H1 (cell line): Measurements from ENCODE around the gene PLA2G4F. TPM values are rescaled to one million over a fixed set of nuclear protein-coding genes. Genes with fewer than 3 reads are reported as not detected.

Experiments used
- CTCF ChIA-PET: fragments of 300-600 bp; sonication (Branson Sonifier 250); formaldehyde crosslinking; loops from one replicate; lab custom pipeline; 2021; ENCODE audit not compliant: partially characterized antibody; lab: Charles Lee
- POLR2A ChIA-PET: fragments of 300-600 bp; sonication (Branson Sonifier 250); formaldehyde crosslinking; loops from one replicate; lab custom pipeline; 2021; ENCODE audit warnings: inconsistent platforms; ENCODE audit not compliant: partially characterized antibody; lab: Charles Lee
- DNase-seq, 2 experiments: peaks; one replicate each; pipeline versions ENCODE4 v3.0.0 to v3.0.0-alpha.2; 2010 to 2022; ENCODE audit warnings: low spot score in 2 of 2, low read depth in 1 of 2, mixed read lengths in 1 of 2
- FAIRE-seq: peaks from 2 replicates; lab custom pipeline; 2011; peaks lifted over from hg19 to GRCh38; lab: Jason Lieb, UNC
- H2AFZ ChIP-seq: 2 replicates; pipeline ENCODE4 v1.8.1; 2012; ENCODE audit warnings: low read length, inconsistent platforms
- H2AK5ac ChIP-seq: 2 replicates; pipeline ENCODE4 v1.6.1; 2013; ENCODE audit warnings: low read depth, low read length
- H2BK120ac ChIP-seq: replicated peaks from 2 replicates; pipeline ENCODE3; 2013; ENCODE audit warnings: low read depth, low read length, inconsistent platforms
- H2BK12ac ChIP-seq: 2 replicates; pipeline ENCODE4 v1.6.1; 2013; ENCODE audit warnings: low read depth, low read length
- H2BK15ac ChIP-seq: 2 replicates; pipeline ENCODE4 v1.6.1; 2013; ENCODE audit warnings: low read length
- H2BK20ac ChIP-seq: 2 replicates; pipeline ENCODE4 v1.6.1; 2013; ENCODE audit warnings: low read length
- H2BK5ac ChIP-seq: 2 replicates; pipeline ENCODE4 v1.6.1; 2013; ENCODE audit warnings: low read depth, low read length
- H3K14ac ChIP-seq: 2 replicates; pipeline ENCODE4 v1.6.1; 2013; ENCODE audit warnings: inconsistent platforms; ENCODE audit not compliant: insufficient read length
- H3K18ac ChIP-seq: 2 replicates; pipeline ENCODE4 v1.6.1; 2013; ENCODE audit warnings: low read length; ENCODE audit errors: extremely low read depth
- H3K23ac ChIP-seq: 2 replicates; pipeline ENCODE4 v1.6.1; 2013; ENCODE audit warnings: inconsistent platforms; ENCODE audit not compliant: insufficient read length
- H3K23me2 ChIP-seq: 2 replicates; pipeline ENCODE4 v1.6.1; 2013; ENCODE audit warnings: low read depth, low read length
- H3K27ac ChIP-seq: 2 replicates; pipeline ENCODE4 v1.6.1; 2011; ENCODE audit warnings: low read depth, low read length, inconsistent platforms
- H3K27me3 ChIP-seq, 4 experiments: replicated peaks in 1 of 4; 1 replicate in 1 of 4; 2 replicates in 3 of 4; pipeline versions ENCODE4 v1.6.1 to v1.8.1; 2011 to 2013; ENCODE audit warnings: low read length in 3 of 4, mild to moderate bottlenecking in 3 of 4, inconsistent platforms in 2 of 4, mixed read lengths in 2 of 4, moderate library complexity in 1 of 4; ENCODE audit not compliant: control insufficient read depth in 3 of 4, insufficient read depth in 3 of 4; ENCODE audit errors: extremely low read depth in 1 of 4
- H3K36me3 ChIP-seq, 4 experiments: 2 replicates each; pipeline versions ENCODE4 v1.6.1 to v1.8.1; 2011 to 2013; ENCODE audit warnings: mild to moderate bottlenecking in 4 of 4, low read length in 3 of 4, moderate library complexity in 2 of 4, control low read depth in 1 of 4, inconsistent platforms in 1 of 4; ENCODE audit not compliant: insufficient read depth in 4 of 4, control insufficient read depth in 2 of 4
- H3K4ac ChIP-seq: replicated peaks from 2 replicates; pipeline ENCODE3; 2013; ENCODE audit warnings: low read length, low read depth, mixed read lengths, inconsistent platforms; ENCODE audit not compliant: insufficient read length
- H3K4me1 ChIP-seq, 4 experiments: replicated peaks in 1 of 4; 1 replicate in 1 of 4; 2 replicates in 3 of 4; pipeline versions ENCODE4 v1.6.1 to v1.8.1; 2011 to 2013; ENCODE audit warnings: low read length in 3 of 4, inconsistent platforms in 2 of 4, mixed read lengths in 1 of 4; ENCODE audit not compliant: insufficient read depth in 4 of 4, control insufficient read depth in 3 of 4
- H3K4me2 ChIP-seq, 2 experiments: 2 replicates each; pipeline versions ENCODE4 v1.6.1 to v1.8.1; 2011 to 2013; ENCODE audit warnings: low read depth in 2 of 2, low read length in 2 of 2, control low read depth in 1 of 2, inconsistent platforms in 1 of 2, mild to moderate bottlenecking in 1 of 2; ENCODE audit not compliant: insufficient read depth in 1 of 2
- H3K4me3 ChIP-seq, 4 experiments: fragments of 200-600, 300-600 bp in 1 of 4; sonication (generic), shearing (Covaris generic), sonication (Bioruptor Twin) in 1 of 4; 2 replicates each; pipeline versions ENCODE4 v1.5.1 to v1.8.1; 2011 to 2016; ENCODE audit warnings: low read length in 4 of 4, low read depth in 3 of 4, control low read depth in 2 of 4, inconsistent platforms in 2 of 4, mild to moderate bottlenecking in 2 of 4, mixed read lengths in 1 of 4, moderate library complexity in 1 of 4; ENCODE audit not compliant: insufficient read depth in 2 of 4; ENCODE audit errors: extremely low read depth in 1 of 4
- H3K56ac ChIP-seq: replicated peaks from 2 replicates; pipeline ENCODE3; 2013; ENCODE audit warnings: low read depth, mild to moderate bottlenecking, mixed read lengths, low read length, inconsistent platforms; ENCODE audit not compliant: insufficient read length
- H3K79me1 ChIP-seq: 2 replicates; pipeline ENCODE4 v1.6.1; 2013; ENCODE audit warnings: low read depth, low read length, control low read depth
- H3K79me2 ChIP-seq, 2 experiments: 2 replicates each; pipeline versions ENCODE4 v1.6.1 to v1.8.1; 2012 to 2013; ENCODE audit warnings: low read length in 2 of 2, mild to moderate bottlenecking in 2 of 2, inconsistent platforms in 1 of 2; ENCODE audit not compliant: insufficient read depth in 2 of 2, control insufficient read depth in 1 of 2
- H3K9ac ChIP-seq, 4 experiments: replicated peaks in 1 of 4; 1 replicate in 1 of 4; 2 replicates in 3 of 4; pipeline versions ENCODE4 v1.6.1 to v1.8.1; 2011 to 2013; ENCODE audit warnings: low read depth in 3 of 4, low read length in 3 of 4, control low read depth in 2 of 4, mild to moderate bottlenecking in 2 of 4, moderate library complexity in 2 of 4, inconsistent platforms in 1 of 4; ENCODE audit errors: extremely low read depth in 1 of 4
- H3K9me3 ChIP-seq, 2 experiments: 2 replicates each; pipeline versions ENCODE4 v1.6.1 to v1.8.1; 2012 to 2013; ENCODE audit warnings: mild to moderate bottlenecking in 2 of 2, moderate library complexity in 2 of 2, control low read depth in 1 of 2, inconsistent platforms in 1 of 2, low read depth in 1 of 2, low read length in 1 of 2, mixed read lengths in 1 of 2; ENCODE audit not compliant: insufficient read depth in 2 of 2
- H4K20me1 ChIP-seq, 2 experiments: replicated peaks in 1 of 2; 2 replicates each; pipeline versions ENCODE3 to v1.8.1; 2011 to 2013; ENCODE audit warnings: inconsistent platforms in 2 of 2, low read length in 2 of 2, mild to moderate bottlenecking in 1 of 2; ENCODE audit not compliant: insufficient read depth in 2 of 2, control insufficient read depth in 1 of 2
- H4K5ac ChIP-seq: 2 replicates; pipeline ENCODE4 v1.6.1; 2013; ENCODE audit warnings: low read length, low read depth, mixed read lengths, inconsistent platforms; ENCODE audit not compliant: insufficient read length
- H4K8ac ChIP-seq: 2 replicates; pipeline ENCODE4 v1.8.0; 2013; ENCODE audit warnings: mild to moderate bottlenecking, moderate library complexity, low read length, inconsistent platforms; ENCODE audit not compliant: insufficient read depth; ENCODE audit errors: extremely low read depth
- H4K91ac ChIP-seq: replicated peaks from 2 replicates; pipeline ENCODE3; 2013; ENCODE audit warnings: low read length, mixed read lengths, inconsistent platforms; ENCODE audit not compliant: insufficient read length
- E2F6 ChIP-seq: IDR thresholded peaks from 2 replicates; pipeline ENCODE4 v1.6.1; 2012; ENCODE audit warnings: inconsistent platforms
- HDAC2 ChIP-seq, 2 experiments: fragments of 300-600 bp in 1 of 2; sonication (generic) in 1 of 2; IDR thresholded peaks; 2 replicates each; pipeline ENCODE4 v1.6.1; 2011 to 2012; ENCODE audit warnings: low read depth in 2 of 2, low read length in 2 of 2, mild to moderate bottlenecking in 2 of 2, moderate library complexity in 2 of 2, borderline replicate concordance in 1 of 2, inconsistent platforms in 1 of 2
- POU5F1 ChIP-seq: IDR thresholded peaks from 2 replicates; pipeline ENCODE4 v1.6.1; 2011; ENCODE audit warnings: low read depth, mild to moderate bottlenecking, low read length, moderate library complexity
- RBBP5 ChIP-seq: IDR thresholded peaks from 2 replicates; pipeline ENCODE4 v1.7.1; 2012; ENCODE audit warnings: low read depth, mild to moderate bottlenecking, inconsistent platforms, low read length, moderate library complexity, borderline replicate concordance
- SAP30 ChIP-seq: fragments of 300-600 bp; sonication (generic); IDR thresholded peaks from 2 replicates; pipeline ENCODE4 v1.7.1; 2012; ENCODE audit warnings: low read length, moderate library complexity, mild to moderate bottlenecking, inconsistent platforms; ENCODE audit not compliant: insufficient read depth, insufficient replicate concordance
- SIRT6 ChIP-seq: IDR thresholded peaks from one replicate; pipeline ENCODE4 v1.7.1; 2012; ENCODE audit warnings: low read length, inconsistent platforms
- SUZ12 ChIP-seq: fragments of 200-600 bp; sonication (generic); IDR thresholded peaks from 2 replicates; pipeline ENCODE4 v1.6.1; 2012; ENCODE audit warnings: mild to moderate bottlenecking, inconsistent platforms, low read length, moderate library complexity, mixed read lengths
- TAF7 ChIP-seq: optimal IDR thresholded peaks from 2 replicates; pipeline ENCODE3; 2011; ENCODE audit warnings: low read depth, mild to moderate bottlenecking, inconsistent platforms, low read length, moderate library complexity, borderline replicate concordance
- YY1 ChIP-seq: IDR thresholded peaks from 2 replicates; pipeline ENCODE4 v1.6.1; 2011; ENCODE audit warnings: low read depth, mild to moderate bottlenecking, low read length
- WGBS, 2 experiments: shearing (Covaris generic) in 1 of 2; methylation state at CpG; one replicate each; pipeline versions ENCODE4 v1.1.6 to v1.1.7; 2013 to 2015; ENCODE audit warnings: low lambda C conversion rate in 2 of 2, mixed read lengths in 2 of 2, inconsistent platforms in 1 of 2, low coverage in 1 of 2, missing lambda C conversion rate in 1 of 2; ENCODE audit not compliant: insufficient replicate concordance in 2 of 2, insufficient coverage in 1 of 2, insufficient read length in 1 of 2; ENCODE audit errors: extremely low coverage in 1 of 2, missing lambda C conversion rate in 1 of 2; 5-methylcytosine and 5-hydroxymethylcytosine counted together
- polyA plus RNA-seq, 7 experiments: library from polyadenylated mRNA; depleted of rRNA in 3 of 7; stranded (reverse) in 5 of 7; unstranded in 2 of 7; fragments of >200 nt in 5 of 7; fragments of 200-250 nt in 2 of 7; gene quantifications; 1 replicate in 5 of 7; 2 replicates in 1 of 7; 4 replicates in 1 of 7; pipeline versions ENCODE4 v1.2.1 to v1.2.3, GENCODE V29; 2011 to 2013; ENCODE audit warnings: missing spikeins in 2 of 7, mixed read lengths in 2 of 7
- total RNA-seq: library from RNA; stranded (reverse); fragmentation: NEBNext Ultra II Directional; extraction: Animal tissue kit (Norgen Biotek cat#: 25700); gene quantifications from 2 replicates; pipeline ENCODE4 v1.2.1, GENCODE V29; 2021
- TF ChIP-seq, protein P1 (sequence below), 3 experiments: IDR thresholded peaks; 1 replicate in 2 of 3; 2 replicates in 1 of 3; pipeline versions ENCODE4 v1.5.1 to v1.6.1; 2011; ENCODE audit warnings: low read length in 3 of 3, mild to moderate bottlenecking in 3 of 3, inconsistent platforms in 2 of 3, low read depth in 1 of 3, moderate library complexity in 1 of 3; ENCODE audit not compliant: insufficient read depth in 1 of 3; ENCODE audit errors: control extremely low read depth in 1 of 3

Gene PLA2G4F
- total and polyA plus RNA-seq, 2 of the 8 experiments (the other 6 are each of a cell fraction or from before 2014, with no cell fraction given): not detected

- Histone ChIP-seq H4K20me1 (peaks cover 0 to 3% of the 10 kb centered on the region in 2 experiments), H3K23ac (no peak overlapping the region), H3K9me3 (no peaks in the 10 kb centered on the region), H2BK15ac (no peak overlapping the region), H3K14ac (no peak overlapping the region), H3K4me3 (no peak overlapping the region), H3K9ac (no peak overlapping the region), H2BK5ac (no peak overlapping the region), H3K56ac (no peak overlapping the region), H2AK5ac (no peak overlapping the region), H3K27ac (no peak overlapping the region), H2BK20ac (no peak overlapping the region), H3K4me1 (no peaks in the 10 kb centered on the region), H3K27me3 (no peaks in the 10 kb centered on the region), H2BK120ac (no peak overlapping the region), H3K23me2 (no peaks in the 10 kb centered on the region), H2BK12ac (no peak overlapping the region), H2AFZ (no peak overlapping the region), H3K4me2 (no peak overlapping the region), H3K79me1 (no peaks in the 10 kb centered on the region), H3K18ac (no peak overlapping the region), H4K91ac (no peak overlapping the region), H3K79me2 (no peaks in the 10 kb centered on the region), H3K4ac (no peak overlapping the region), H4K8ac (no peak overlapping the region), H4K5ac (no peak overlapping the region), H3K36me3 (peaks cover 24 to 80% (median 49%) of the 10 kb centered on the region in 4 experiments)
- DNase-seq: no peak
- CTCF ChIA-PET: interaction anchor here (1.8 kb wide), 1 partner anchor 8 kb away, joined by 5 read pairs; no protein-coding TSS in a partner anchor
- 96% methylated on average over 9 of the region's 9 CpGs; no CpG with 5 or more reads in 1 of the 2 experiments for WGBS, 2 experiments
- POLR2A ChIA-PET: no interaction called here
- no peak for FAIRE-seq
- TF ChIP-seq, protein P1, sequence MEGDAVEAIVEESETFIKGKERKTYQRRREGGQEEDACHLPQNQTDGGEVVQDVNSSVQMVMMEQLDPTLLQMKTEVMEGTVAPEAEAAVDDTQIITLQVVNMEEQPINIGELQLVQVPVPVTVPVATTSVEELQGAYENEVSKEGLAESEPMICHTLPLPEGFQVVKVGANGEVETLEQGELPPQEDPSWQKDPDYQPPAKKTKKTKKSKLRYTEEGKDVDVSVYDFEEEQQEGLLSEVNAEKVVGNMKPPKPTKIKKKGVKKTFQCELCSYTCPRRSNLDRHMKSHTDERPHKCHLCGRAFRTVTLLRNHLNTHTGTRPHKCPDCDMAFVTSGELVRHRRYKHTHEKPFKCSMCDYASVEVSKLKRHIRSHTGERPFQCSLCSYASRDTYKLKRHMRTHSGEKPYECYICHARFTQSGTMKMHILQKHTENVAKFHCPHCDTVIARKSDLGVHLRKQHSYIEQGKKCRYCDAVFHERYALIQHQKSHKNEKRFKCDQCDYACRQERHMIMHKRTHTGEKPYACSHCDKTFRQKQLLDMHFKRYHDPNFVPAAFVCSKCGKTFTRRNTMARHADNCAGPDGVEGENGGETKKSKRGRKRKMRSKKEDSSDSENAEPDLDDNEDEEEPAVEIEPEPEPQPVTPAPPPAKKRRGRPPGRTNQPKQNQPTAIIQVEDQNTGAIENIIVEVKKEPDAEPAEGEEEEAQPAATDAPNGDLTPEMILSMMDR (IDR thresholded peaks at IDR 0.05; ENCODE audit: control extremely low read depth in 1 of 3, insufficient read depth in 1 of 3, low read depth in 1 of 3, low read length in 3 of 3): no peak
- no peak for TF ChIP-seq YY1
- no peak for TF ChIP-seq E2F6
- TF ChIP-seq SAP30: no peak
- no peak for TF ChIP-seq POU5F1
- no peak for TF ChIP-seq HDAC2 (IDR thresholded peaks at IDR 0.05; ENCODE audit: borderline replicate concordance in 1 of 2, low read depth in 2 of 2, low read length in 2 of 2)
- no peak for TF ChIP-seq TAF7
- no peak for TF ChIP-seq SUZ12
- TF ChIP-seq SIRT6: no peak
- TF ChIP-seq RBBP5: no peak
These were observed 6.9 kb upstream of the PLA2G4F start for GRCh38 chr15:42163291-42163690.
